NCI-H1694 (cell line): ENCODE measurements around the gene HAO2.

Experiments
- DNase-seq: peaks from one replicate; lab custom pipeline; 2025; lab: John Stamatoyannopoulos, UW

HAO2 gene

GRCh38 chr1:119438761-119439160 lies 70.2 kb downstream of the HAO2 start:
- DNase-seq = no peak

- no peak for DNase-seq
Measured at GRCh38 chr1:119440721-119441307, 72.2 kb downstream of the HAO2 start.

DNA sequence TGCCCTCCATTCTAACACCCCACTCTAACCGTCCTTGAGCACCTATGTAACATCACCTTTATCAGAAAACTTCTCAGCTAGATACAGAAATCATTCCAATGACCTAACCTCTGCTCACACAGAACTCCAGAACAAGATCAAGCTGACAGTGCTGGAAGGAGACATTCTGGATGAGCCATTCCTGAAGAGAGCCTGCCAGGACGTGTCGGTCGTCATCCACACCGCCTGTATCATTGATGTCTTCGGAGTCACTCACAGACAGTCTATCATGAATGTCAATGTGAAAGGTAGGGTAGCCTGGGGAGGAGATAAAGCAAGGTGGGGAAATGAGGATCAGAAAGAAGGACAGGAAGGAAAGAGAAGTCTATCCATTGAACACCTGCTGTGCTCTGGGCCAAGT lies 74.2 kb downstream of the HAO2 start:
- DNase-seq = no peak
